Measurements from ENCODE around the gene TACC2. TPM values are rescaled to one million over a fixed set of nuclear protein-coding genes. Genes with fewer than 3 reads are reported as not detected.

Gene TACC2
- total and polyA plus RNA-seq, 2 donors (not counting 3 experiments of a cell fraction or from before 2014, with no cell fraction given): 14.4 to 46.2 TPM

DNA sequence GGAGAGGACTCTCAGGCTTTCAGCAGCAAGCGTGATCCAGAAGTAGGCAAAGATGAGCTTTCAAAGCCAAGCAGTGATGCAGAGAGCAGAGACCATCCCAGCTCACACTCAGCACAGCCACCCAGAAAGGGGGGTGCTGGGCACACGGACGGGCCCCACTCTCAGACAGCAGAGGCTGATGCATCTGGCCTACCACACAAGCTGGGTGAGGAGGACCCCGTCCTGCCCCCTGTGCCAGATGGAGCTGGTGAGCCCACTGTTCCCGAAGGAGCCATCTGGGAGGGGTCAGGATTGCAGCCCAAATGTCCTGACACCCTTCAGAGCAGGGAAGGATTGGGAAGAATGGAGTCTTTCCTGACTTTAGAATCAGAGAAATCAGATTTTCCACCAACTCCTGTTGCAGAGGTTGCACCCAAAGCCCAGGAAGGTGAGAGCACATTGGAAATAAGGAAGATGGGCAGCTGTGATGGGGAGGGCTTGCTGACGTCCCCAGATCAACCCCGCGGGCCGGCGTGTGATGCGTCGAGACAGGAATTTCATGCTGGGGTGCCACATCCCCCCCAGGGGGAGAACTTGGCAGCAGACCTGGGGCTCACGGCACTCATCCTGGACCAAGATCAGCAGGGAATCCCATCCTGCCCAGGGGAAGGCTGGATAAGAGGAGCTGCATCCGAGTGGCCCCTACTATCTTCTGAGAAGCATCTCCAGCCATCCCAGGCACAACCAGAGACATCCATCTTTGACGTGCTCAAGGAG, 95.5 kb downstream of the TACC2 start:
- POLR2A ChIA-PET: no interaction called here
- Histone ChIP-seq H2AFZ (ENCODE audit: low read depth, low read length) (no peak overlapping the region), H3K27me3 (ENCODE audit: control insufficient read depth in 2 of 2, insufficient read depth in 2 of 2, low read length in 2 of 2) (peaks cover 0 to 2% of the 10 kb centered on the region in 2 experiments), H3K4me2 (ENCODE audit: insufficient read depth, low read length) (no peak overlapping the region), H3K4me3 (replicated peaks in 1 of 3; ENCODE audit: insufficient read depth in 1 of 3, low read depth in 1 of 3, low read length in 3 of 3) (no peak overlapping the region), H3K36me3 (ENCODE audit: control insufficient read depth in 2 of 2, extremely low read depth in 1 of 2, insufficient read depth in 2 of 2, low read length in 2 of 2) (no peaks in the 10 kb centered on the region), H4K20me1 (replicated peaks; ENCODE audit: control insufficient read depth, extremely low read depth, insufficient read depth, low read length) (no peaks in the 10 kb centered on the region), H3K27ac (ENCODE audit: insufficient read depth, low read depth, low read length) (no peak overlapping the region), H3K79me2 (ENCODE audit: control insufficient read depth, insufficient read depth, low read length) (no peaks in the 10 kb centered on the region), H3K9me1 (replicated peaks; ENCODE audit: control insufficient read depth, extremely low read depth, insufficient read depth, low read length) (no peaks in the 10 kb centered on the region), H3K4me1 (ENCODE audit: control insufficient read depth, extremely low read depth, insufficient read depth, low read length) (no peaks in the 10 kb centered on the region), H3K9ac (replicated peaks; ENCODE audit: extremely low read depth, insufficient read depth, low read length) (no peak overlapping the region), H3K9me3 (replicated peaks; ENCODE audit: control insufficient read depth, insufficient read depth, low read length) (no peaks in the 10 kb centered on the region)
- intact Hi-C loops (cut with micrococcal nuclease) (no loop called here), dilution Hi-C loops (cut with MboI; ENCODE audit: extremely low pct_ligation_motif_present, low sequenced_read_pairs) (no loop called here)
- FAIRE-seq: no peak
- no peak for TF ChIP-seq POLR2A (IDR thresholded peaks at IDR 0.05; ENCODE audit: low read depth, low read length)
- TF ChIP-seq, protein P1, sequence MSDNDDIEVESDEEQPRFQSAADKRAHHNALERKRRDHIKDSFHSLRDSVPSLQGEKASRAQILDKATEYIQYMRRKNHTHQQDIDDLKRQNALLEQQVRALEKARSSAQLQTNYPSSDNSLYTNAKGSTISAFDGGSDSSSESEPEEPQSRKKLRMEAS (IDR thresholded peaks at IDR 0.05; ENCODE audit: insufficient read depth, insufficient read length): no peak
- no peak for TF ChIP-seq FOS (IDR thresholded peaks at IDR 0.05; ENCODE audit: borderline replicate concordance, insufficient read depth, low read length)
- no peak for TF ChIP-seq JUN (IDR thresholded peaks at IDR 0.05; ENCODE audit: borderline replicate concordance, insufficient read depth, insufficient read length, low read depth)
- TF ChIP-seq POLR2AphosphoS5 (IDR thresholded peaks at IDR 0.05; ENCODE audit: insufficient read depth, low read depth, low read length): no peak
- TF ChIP-seq MYC (IDR thresholded peaks at IDR 0.05; ENCODE audit: low read depth, low read length): no peak
- no peak for TF ChIP-seq EZH2 (IDR thresholded peaks at IDR 0.05; ENCODE audit: borderline replicate concordance, low read depth, low read length, severe bottlenecking)
- no peak for TF ChIP-seq GATA2 (IDR thresholded peaks at IDR 0.05; ENCODE audit: insufficient read depth, insufficient read length, low read depth, low read length)
- TF ChIP-seq, protein P2, sequence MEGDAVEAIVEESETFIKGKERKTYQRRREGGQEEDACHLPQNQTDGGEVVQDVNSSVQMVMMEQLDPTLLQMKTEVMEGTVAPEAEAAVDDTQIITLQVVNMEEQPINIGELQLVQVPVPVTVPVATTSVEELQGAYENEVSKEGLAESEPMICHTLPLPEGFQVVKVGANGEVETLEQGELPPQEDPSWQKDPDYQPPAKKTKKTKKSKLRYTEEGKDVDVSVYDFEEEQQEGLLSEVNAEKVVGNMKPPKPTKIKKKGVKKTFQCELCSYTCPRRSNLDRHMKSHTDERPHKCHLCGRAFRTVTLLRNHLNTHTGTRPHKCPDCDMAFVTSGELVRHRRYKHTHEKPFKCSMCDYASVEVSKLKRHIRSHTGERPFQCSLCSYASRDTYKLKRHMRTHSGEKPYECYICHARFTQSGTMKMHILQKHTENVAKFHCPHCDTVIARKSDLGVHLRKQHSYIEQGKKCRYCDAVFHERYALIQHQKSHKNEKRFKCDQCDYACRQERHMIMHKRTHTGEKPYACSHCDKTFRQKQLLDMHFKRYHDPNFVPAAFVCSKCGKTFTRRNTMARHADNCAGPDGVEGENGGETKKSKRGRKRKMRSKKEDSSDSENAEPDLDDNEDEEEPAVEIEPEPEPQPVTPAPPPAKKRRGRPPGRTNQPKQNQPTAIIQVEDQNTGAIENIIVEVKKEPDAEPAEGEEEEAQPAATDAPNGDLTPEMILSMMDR (IDR thresholded peaks at IDR 0.05; ENCODE audit: extremely low read depth in 1 of 2, insufficient read depth in 1 of 2, low read depth in 1 of 2, low read length in 2 of 2): no peak
- BruUV-seq (replicated peaks): no TSS peak
- DNase-seq (ENCODE audit: low read depth, low spot score): no peak
- CTCF ChIA-PET: interaction anchor here (1.0 to 1.2 kb wide), 2 partner anchors 19 to 30 kb away, joined by 3 read pairs; no protein-coding TSS in a partner anchor
